Keratinocyte (primary cell): ENCODE data around the gene RAP1GAP2.

Source experiments
- EZH2 ChIP-seq: IDR thresholded peaks from one replicate; pipeline ENCODE4 v1.6.1; 2012; ENCODE audit warnings: inconsistent platforms, mild to moderate bottlenecking, low read length, moderate library complexity
- TF ChIP-seq, protein P1 (sequence below), 3 experiments: IDR thresholded peaks in 1 of 3; conservative IDR thresholded peaks in 1 of 3; optimal IDR thresholded peaks in 1 of 3; 2 replicates in 2 of 3; 3 replicates in 1 of 3; pipeline versions ENCODE3 to v1.5.1; 2011; ENCODE audit warnings: low read length in 3 of 3, mild to moderate bottlenecking in 3 of 3, moderate library complexity in 2 of 3, control low read depth in 1 of 3, inconsistent platforms in 1 of 3; ENCODE audit not compliant: insufficient read depth in 2 of 3; ENCODE audit errors: extremely low read depth in 1 of 3

DNA sequence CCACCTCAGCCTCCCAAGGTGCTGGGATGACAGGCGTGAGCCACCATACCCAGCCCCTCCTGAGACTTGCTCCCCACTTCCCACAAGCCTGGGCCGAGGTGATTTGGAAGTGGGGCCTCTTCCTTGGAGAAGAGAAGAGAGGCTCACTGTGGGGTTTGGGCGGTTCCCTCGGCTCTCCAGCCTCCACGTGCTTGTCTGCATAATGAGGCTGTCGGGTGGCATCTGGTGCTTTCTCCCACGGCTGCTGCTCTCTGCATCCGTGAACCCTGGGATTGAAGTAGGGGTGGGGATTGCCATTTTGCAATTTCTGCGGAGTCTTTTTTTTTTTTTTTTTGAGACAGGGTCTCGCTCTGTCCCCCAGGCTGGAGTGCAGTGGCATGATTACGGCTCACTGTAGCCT lies 101.4 kb downstream of the RAP1GAP2 start:
- TF ChIP-seq, protein P1, sequence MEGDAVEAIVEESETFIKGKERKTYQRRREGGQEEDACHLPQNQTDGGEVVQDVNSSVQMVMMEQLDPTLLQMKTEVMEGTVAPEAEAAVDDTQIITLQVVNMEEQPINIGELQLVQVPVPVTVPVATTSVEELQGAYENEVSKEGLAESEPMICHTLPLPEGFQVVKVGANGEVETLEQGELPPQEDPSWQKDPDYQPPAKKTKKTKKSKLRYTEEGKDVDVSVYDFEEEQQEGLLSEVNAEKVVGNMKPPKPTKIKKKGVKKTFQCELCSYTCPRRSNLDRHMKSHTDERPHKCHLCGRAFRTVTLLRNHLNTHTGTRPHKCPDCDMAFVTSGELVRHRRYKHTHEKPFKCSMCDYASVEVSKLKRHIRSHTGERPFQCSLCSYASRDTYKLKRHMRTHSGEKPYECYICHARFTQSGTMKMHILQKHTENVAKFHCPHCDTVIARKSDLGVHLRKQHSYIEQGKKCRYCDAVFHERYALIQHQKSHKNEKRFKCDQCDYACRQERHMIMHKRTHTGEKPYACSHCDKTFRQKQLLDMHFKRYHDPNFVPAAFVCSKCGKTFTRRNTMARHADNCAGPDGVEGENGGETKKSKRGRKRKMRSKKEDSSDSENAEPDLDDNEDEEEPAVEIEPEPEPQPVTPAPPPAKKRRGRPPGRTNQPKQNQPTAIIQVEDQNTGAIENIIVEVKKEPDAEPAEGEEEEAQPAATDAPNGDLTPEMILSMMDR (optimal IDR thresholded peaks at IDR 0.05 in 1 of 3, IDR thresholded peaks at IDR 0.05 in 1 of 3, conservative IDR thresholded peaks at IDR 0.05 in 1 of 3; ENCODE audit: extremely low read depth in 1 of 3, insufficient read depth in 2 of 3, low read length in 3 of 3): no peak
- TF ChIP-seq EZH2: no peak
